ENCODE measurements around the gene UGT1A8.
"Not testable (repeated sequence)": the region's sequence is repeated elsewhere in the genome, so short reads cannot be mapped to it uniquely, and the experiment has no call there.

UGT1A8 gene

DNA sequence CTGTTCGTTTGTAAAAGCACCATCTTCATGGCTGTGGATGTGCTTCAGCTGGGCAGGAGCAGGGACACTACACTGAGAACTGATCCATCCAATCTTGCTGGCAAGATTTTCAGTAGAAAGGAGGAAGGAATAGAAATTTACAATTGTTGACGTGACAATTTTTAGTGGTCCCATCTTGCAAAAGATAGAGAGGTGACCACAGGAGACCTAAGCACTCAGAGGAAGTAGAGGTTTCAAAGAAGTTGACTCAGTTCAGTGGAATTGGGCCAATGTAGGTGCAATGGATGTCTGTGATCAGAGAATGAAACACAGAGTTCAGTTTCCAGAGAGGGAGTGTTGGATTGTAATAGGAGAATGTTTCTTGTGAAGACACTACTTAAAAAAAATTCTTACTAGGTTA, 96.7 kb downstream of the UGT1A8 start:
- DNase-seq (ENCODE audit: low read depth in 2 of 2), result no peak

DNA sequence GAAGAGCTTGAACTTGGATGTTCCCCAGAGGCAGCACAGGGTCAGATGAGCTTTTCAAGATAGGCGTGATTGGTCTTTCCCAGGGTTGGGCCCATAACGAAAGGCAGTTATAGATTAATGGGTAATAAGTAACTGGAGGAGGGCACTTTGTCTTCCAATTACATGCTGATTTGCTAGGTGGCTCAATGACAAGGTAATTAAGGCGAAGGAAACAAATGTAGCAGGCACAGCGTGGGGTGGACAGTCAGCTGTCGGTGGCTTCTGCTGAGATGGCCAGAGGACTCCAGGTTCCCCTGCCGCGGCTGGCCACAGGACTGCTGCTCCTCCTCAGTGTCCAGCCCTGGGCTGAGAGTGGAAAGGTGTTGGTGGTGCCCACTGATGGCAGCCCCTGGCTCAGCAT, 101.1 kb downstream of the UGT1A8 start, which contains the start of gene UGT1A4:
Gene UGT1A4, plus strand, starts transcription at position 185 of the 400 bp plus-strand sequence. Its CDS starts 85 bp downstream, at position 270.
- DNase-seq (ENCODE audit: low read depth in 2 of 2), result no peak

DNA sequence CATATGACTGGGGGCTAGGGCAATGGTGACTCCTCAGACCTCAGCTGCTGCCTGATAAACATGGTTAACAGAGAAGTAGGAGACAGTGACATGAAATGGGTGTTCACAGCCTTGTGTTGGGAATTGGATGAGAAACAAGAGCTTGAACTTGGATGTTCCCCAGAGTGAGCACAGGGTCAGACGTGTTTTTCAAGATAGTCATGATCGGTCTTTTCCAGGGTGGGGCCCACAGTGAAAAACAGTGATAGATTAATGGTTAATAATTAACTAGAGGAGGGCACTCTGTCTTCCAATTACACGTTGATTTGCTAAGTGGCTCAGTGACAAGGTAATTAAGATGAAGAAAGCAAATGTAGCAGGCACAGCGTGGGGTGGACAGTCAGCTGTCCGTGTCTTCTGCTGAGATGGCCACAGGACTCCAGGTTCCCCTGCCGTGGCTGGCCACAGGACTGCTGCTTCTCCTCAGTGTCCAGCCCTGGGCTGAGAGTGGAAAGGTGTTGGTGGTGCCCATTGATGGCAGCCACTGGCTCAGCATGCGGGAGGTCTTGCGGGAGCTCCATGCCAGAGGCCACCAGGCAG, 111.4 kb downstream of the UGT1A8 start, which contains the start of gene UGT1A3:
Gene UGT1A3, plus strand, starts transcription at position 320 of the 579 bp plus-strand sequence. Its CDS starts 85 bp downstream, at position 405.
- no peak for DNase-seq (ENCODE audit: low read depth in 2 of 2)

DNA sequence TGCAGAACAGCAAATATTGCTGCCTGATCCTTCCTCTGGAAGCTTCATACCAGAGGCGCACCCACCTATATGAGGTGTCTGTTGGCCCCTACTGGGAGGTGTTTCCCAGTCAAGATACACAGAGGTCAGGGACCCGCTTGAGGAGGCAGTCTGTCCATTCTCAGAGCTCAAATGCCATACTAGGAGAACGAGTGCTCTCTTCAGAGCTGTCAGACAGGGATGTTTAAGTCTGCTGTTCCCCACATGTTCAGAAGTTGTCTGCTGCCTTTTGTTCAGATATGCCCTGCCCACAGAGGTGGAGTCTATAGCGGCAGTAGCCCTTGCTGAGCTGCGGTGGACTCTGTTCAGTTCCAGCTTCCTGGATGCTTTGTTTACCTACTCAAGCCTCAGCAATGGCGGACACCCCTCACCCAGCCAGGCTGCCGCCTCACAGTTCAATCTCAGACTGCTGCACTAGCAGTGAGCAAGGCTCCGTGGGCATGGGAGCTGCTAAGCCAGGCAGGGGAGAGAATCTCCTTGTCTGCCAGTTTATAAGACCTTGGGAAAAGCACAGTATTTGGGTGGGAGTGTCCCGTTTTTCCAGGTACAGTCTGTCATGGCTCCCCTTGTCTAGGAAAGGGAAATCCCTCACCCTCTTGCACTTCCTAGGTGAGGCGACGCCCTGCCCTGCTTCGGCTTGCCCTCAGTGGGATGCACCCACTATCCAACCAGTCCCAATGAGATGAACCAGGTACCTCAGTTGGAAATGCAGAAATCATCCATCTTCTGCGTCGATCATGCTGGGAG, 119.6 kb downstream of the UGT1A8 start:
- not testable (repeated sequence) for DNase-seq (ENCODE audit: low read depth in 2 of 2)

DNA sequence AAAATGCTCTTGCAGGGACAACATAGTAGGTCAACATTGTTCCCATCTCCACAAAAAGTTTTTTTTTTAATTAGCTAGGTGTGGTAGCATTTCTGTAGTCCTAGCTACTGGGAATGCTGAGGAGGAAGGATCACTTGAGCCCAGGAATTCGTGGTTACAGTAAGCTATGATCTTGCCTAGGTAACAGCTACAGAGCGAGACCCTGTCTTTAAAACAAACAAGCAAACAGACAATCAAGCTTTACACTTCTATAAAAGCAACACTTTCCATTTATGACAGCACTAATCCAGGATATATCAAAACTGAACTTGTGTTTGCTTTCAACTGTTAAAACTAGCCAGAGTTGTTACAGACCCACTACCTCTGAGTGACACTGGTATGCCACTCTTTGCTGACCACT, 123.4 kb downstream of the UGT1A8 start:
- DNase-seq (ENCODE audit: low read depth in 2 of 2), result no peak

DNA sequence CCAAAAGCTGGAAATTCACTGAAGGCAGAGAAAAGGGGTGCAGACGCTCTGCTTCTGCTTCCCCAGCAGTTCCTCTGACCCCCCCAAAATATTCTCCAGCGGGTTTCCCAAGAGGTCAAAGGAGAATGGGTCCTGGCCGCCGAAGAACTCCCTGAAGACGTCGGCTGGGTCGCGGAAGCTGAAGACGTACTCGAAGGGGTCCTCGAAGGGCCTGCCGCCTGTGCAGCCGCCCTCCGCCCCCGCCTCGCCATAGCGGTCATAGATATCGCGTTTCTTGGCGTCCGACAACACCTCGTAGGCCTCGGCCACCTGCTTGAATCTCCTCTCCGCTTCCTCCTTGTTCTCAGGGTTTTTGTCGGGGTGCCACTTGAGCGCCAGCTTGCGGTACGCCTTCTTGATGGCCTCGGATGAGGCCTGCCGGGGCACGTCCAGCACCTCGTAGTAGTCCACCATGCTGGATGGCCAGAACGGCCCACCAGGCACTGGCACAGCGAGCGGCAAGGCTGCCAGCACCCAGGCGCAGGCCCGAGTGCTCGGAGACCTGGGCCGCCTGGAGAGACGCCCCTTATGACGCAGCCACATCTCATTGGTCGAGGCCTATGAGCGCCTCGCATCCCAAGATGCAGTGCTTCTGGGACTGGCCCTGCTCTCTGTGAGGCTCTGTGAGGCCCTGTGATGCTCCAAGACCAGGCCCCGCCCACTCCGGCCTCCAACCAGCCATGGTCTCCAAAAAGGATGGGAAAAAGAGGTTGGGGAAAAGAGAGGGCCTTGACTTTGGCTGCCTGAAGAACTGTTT, 126.2 kb downstream of the UGT1A8 start:
- no peak for DNase-seq (ENCODE audit: low read depth in 2 of 2)

DNA sequence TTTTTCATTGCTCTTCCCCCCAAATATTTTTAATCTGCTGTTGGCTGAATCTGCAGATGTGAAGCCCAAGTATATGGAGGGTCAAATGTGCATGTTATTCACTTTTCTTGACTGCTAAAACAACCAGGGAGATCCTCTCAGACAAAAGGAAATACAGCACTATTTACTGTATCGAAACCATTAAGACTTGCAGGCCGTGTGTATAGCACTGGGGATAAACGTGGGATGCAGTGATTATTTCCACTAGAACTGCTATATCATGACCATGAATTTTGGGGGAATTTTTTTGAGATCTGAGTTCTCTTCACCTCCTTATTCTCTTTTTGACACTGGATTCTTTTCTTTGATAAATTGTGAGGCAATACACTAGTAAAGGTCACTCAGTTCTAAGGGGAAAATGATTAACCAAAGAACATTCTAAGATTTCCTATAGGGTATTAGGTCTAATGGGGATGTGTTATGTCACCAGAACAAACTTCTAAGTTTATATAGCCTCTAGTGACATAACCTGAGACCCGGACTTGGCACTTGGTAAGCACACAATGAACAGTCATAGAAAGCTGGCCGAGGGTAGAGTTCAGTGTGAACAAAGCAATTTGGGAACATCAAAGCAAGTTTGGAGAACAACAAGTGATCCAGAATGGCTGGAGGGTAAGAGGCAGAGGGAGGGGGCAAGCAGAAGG, 127.8 kb downstream of the UGT1A8 start:
- DNase-seq (ENCODE audit: low read depth in 2 of 2), result no peak

DNA sequence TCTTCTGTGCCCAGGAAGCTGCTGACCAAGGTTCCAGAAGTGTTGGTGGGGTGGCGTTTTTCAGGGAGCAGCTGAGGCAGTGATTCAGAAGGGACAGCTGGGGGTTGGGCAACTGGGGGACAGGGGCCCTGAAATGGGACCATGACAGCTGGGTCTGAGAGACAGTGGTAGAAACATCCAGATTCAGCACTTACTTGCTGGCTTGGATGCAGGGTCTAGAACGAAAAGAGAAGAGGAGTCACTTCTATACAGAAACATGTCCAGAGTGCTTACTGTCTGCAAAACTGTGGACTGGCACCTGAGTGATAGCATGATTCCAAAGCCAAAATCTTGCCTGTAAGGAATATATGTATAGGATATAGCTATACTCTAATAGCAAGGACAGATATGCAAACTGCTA, 128.4 kb downstream of the UGT1A8 start:
- not testable (repeated sequence) for DNase-seq (ENCODE audit: low read depth in 2 of 2)

DNA sequence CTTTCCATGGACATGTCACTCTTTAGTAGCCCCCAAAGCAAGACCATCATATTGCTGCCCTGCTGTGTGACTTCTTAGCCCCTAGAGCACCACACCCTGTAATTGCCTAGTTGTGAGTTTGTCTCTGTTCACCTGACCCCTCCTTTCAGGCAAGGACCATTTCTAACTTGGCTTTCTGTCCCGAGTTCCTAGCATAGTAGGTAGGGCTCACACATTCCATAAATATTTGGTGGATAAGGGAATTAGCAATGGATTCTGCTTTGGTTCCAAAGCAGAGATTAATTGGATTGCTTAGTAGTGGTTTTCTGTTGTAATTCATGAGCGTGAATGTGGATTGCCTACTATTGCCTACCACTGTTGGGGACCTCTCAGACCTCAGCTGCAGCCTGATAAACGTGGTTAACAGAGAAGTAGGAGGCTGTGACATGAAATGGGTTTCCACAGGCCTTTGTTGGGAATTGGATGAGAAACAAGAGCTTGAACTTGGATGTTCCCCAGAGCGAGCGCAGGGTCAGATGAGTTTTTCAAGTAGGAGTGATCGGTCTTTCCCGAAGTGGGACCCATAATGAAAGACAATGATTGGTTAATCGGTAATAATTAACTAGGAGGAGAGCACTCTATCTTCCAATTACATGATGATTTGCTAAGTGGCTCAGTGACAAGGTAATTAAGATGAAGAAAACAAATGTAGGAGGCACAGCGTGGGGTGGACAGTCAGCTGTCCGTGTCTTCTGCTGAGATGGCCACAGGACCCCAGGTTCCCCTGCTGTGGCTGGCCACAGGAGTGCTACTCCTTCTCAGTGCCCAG, 129.2 kb downstream of the UGT1A8 start:
- DNase-seq (ENCODE audit: low read depth in 2 of 2), result no peak

DNA sequence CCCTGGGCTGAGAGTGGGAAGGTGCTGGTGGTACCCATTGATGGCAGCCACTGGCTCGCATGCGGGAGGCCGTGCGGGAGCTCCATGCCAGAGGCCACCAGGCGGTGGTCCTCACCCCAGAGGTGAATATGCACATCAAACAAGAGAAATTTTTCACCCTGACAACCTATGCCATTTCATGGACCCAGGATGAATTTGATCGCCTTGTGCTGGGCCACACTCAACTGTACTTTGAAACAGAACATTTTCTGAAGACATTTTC, 129.8 kb downstream of the UGT1A8 start:
- no peak for DNase-seq (ENCODE audit: low read depth in 2 of 2)

DNA sequence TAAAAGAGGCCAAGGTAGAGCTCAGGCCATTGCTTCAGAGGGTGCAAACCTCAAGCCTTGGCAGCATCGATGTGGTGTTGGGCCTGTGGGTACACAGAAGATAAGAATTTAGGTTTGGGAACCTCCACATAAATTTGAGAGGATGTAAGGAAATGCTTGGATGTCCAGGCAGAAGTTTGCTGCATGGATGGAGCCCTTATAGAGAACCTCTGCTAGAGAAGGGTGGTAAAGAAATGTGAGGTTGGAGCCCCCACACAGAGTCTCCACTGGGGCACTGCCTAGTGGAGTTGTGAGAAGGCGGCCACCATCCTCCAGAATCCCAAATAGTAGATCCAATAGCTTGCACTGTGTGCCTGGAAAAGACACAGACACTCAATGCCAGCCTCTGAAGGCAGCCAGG, 133.3 kb downstream of the UGT1A8 start:
- not testable (repeated sequence) for DNase-seq (ENCODE audit: low read depth in 2 of 2)

DNA sequence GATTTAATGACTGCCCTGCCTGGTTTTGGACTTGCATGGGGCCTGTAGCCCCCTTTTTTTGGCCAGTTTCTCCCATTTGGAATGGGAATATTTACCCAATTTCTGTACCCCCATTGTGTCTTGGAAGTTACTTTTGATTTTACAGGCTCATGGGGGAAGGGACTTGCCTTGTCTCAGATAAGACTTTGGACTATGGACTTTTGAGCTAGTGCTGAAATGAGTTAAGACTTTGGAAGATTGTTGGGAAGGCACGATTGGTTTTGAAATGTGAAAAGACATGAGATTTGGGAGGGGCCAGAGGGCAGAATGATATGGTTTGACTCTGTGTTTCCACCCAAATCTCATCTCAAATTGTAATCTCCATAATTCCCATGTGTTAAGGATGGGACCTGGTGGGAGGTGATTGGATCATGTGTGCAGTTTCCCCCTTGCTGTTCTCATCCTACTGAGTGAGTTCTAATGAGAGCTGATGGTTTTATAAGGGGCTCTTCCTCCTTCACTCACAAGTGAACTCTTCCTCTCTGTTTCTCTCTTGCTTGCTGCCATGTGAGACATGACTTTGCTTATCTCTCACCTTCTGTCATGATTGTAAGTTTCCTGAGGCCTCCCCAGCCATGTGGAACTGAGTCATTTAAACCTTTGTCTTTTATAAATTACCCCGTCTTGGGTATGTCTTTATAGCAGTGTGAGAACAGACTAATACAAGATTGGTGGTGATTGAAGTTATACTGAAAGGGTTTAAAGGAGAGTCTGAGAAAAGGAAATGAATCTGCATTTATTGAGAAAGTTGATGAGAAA, 134.0 kb downstream of the UGT1A8 start:
- DNase-seq (ENCODE audit: low read depth in 2 of 2), result not testable (repeated sequence)

DNA sequence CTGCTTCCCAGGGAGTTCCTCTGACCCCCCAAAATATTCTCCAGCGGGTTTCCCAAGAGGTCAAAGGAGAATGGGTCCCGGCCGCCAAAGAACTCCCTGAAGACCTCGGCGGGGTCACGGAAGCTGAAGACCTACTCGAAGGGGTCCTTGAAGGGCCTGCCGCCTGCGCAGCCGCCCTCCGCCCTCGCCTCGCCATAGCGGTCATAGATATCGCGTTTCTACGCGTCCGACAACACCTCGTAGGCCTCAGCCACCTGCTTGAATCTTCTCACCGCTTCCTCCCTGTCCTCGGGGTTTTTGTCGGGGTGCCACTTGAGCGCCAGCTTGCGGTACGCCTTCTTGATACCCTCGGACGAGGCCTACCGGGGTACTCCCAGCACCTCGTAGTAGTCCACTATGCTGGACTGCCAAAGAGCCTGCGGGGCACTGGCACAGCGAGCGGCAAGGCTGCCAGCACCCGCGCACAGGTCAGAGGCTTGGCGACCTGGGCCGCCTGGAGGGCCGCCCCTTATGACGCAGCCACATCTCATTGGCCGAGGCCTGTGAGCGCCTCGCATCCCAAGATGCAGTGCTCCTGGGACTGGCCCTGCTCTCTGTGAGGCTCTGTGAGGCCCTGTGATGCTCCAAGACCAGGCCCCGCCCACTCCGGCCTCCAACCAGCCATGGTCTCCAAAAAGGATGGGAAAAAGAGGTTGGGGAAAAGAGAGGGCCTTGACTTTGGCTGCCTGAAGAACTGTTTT, 137.6 kb downstream of the UGT1A8 start:
- no peak for DNase-seq (ENCODE audit: low read depth in 2 of 2)

DNA sequence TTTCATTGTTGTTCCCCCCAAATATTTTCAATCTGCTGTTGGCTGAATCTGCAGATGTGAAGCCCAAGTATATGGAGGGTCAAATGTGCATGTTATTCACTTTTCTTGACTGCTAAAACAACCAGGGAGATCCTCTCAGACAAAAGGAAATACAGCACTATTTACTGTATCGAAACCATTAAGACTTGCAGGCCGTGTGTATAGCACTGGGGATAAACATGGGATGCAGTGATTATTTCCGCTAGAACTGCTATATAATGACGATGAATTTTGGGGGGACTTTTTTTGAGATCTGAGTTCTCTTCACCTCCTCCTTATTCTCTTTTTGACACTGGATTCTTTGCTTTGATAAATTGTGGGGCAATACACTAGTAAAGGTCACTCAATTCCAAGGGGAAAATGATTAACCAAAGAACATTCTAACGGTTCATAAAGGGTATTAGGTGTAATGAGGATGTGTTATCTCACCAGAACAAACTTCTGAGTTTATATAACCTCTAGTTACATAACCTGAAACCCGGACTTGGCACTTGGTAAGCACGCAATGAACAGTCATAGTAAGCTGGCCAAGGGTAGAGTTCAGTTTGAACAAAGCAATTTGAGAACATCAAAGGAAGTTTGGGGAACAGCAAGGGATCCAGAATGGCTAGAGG, 139.1 kb downstream of the UGT1A8 start:
- no peak for DNase-seq (ENCODE audit: low read depth in 2 of 2)

DNA sequence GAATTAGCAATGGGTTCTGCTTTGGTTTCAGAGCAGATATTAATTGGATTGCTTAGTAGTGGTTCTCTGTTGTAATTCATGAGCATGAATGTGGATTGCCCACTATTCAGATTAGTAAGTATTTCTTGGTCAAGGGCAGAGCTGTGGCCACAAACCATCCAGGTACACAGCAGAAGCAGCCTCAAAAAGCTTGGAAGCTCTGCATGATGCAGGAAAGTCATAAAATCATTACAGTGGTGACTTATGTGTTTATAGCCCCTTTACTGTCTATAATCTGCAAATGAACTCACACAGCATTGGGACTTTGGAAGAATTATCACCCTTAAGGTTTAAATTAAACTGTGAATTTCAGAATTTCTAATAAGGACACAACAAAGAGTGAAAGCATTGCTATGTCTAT, 140.7 kb downstream of the UGT1A8 start:
- DNase-seq (ENCODE audit: low read depth in 2 of 2), result no peak

DNA sequence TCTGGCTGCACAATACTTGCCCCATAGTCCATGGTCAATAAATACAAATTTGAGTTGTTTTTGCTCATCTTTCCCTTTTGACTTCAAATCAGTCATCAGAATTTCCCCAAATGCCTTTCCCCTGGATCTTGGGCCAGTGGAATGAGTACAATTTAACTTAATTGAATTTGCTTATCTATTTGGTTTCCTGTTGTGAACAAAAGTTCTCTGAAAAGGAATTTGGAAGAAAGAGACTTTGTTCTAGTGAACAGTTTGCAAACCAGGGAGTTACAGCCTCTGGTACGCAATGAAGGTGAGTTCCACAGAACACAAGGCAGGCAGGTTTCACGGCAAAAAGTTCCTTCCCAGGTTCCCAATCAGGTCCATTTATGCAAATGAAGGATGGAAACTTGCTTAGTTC, 141.4 kb downstream of the UGT1A8 start:
- no peak for DNase-seq (ENCODE audit: low read depth in 2 of 2)

DNA sequence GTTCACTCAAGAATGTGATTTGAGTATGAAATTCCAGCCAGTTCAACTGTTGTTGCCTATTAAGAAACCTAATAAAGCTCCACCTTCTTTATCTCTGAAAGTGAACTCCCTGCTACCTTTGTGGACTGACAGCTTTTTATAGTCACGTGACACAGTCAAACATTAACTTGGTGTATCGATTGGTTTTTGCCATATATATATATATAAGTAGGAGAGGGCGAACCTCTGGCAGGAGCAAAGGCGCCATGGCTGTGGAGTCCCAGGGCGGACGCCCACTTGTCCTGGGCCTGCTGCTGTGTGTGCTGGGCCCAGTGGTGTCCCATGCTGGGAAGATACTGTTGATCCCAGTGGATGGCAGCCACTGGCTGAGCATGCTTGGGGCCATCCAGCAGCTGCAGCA, 142.6 kb downstream of the UGT1A8 start, which contains the start of gene UGT1A1:
Gene UGT1A1, plus strand, starts transcription at position 228 of the 400 bp plus-strand sequence. Its CDS starts 18 bp downstream, at position 246.
- DNase-seq (ENCODE audit: low read depth in 2 of 2), result no peak

DNA sequence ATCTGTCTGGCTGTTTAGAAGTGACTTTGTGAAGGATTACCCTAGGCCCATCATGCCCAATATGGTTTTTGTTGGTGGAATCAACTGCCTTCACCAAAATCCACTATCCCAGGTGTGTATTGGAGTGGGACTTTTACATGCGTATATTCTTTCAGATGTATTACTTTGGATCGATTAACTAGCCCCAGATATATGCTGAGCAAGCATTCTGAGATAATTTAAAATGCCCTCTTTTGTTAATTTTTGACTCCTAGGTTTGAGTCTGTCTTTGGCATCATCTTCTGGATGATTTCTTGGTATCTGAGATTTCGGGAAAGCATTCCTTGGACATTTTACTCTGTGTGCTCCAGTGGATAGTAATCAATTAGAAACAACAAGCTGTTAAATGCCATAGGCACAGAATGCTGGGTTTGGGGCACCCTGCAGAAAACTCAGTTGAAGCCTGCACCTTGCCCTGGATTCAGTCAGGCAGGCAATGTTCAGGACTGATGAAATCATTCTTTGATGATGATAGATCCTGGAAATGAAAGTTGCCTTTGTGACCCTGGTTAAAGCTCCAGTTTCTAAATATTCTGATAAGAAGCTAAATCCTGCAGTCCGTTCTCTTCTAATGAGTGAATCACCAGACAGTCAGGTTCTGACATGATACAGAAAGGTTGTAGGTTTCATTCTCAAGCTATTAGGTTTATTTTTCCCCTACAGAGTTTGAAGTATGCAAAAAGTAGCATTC, 143.8 kb downstream of the UGT1A8 start:
- no peak for DNase-seq (ENCODE audit: low read depth in 2 of 2)

Data from stimulated activated CD4-positive, alpha-beta T cell treated with anti-CD3 and anti-CD28 coated beads, Interleukin-1b, Interleukin-23, amount 100 ng/mL, for 1 hour (primary cell).